ENCODE data around the gene GABARAP.

The GABARAP gene

DNA sequence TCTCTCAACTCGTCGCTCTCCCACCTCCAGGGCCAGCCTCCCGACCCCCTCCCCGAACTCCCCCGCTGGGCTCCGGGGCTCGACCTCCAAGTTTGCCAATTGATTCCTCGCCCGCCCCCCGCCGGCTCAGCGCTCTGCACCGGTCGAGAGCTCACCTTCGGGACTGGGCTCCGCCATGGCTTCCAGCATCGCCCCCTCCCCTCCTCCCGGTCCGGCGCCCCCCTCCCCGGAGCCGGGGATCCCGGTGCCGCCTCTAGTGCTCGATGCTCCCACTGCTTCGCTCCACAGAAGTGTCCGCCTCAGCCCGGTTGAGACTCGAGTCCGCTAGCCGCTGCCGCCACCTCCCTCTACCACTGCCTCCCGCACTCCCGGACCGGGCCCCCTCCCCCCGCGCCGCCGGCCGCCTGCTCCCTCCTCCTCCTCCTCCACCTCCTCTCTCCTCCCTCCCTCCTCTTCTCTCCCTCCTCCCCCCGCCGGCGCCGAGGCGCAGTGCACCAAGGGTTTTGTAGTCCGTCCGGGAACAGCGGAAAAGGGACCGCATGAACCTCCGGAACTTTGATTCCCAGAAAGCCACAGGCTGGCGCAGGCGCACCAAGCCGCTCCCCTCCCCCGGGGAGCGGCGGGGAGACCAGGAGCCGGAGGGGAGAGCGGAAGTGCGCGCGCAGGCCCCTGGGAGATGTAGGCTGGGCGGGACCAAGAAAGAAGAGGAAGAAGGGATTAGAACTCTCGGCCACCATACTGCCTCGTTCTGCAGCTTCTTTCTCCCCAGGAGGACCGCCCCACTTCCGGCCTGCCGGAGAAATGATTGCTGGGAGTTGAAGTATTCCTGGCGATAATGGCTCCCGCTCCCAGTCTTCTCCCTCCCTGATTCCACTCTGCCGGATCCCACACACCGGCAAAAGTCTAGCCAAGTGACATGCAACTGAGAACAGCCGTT lies 2.9 kb downstream of the GABARAP start, which contains the start of gene PHF23:
TSS of gene PHF23 (minus strand) at position 367 of the 937 bp plus-strand sequence. CDS start at position 189, 178 bp downstream.
- peak; percentile 100 for DNase-seq

DNA sequence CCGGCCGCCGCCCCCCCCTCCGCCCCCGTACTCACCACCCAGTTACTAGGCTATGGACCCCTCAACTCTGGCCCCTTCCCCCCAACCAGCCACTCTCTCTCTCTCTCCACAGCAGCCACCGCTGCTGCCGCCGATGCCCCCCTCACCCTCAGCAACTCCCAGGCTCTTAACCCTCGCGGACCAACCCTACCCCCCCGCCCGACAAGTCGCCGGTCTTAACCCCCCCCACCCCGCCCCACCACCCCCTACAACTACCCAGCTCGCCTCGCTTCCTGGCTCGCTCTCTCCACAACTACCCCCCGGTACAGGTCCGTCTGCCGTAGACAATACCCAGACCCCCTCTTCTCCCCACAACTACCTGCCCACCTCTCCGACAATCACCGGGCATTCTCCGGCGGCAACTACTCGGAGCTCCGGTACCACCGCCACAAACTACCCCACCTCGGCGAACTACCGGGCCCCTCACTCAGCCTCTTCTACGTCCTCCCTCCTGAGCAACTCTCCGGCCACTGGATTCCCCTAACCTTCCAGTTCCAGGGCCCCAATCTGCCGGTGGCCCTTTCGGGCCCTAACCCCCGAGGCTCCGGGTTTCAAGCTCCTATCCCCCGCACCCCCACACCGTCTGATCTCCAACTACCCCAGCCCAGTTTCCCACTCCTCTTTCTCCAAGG lies 3.7 kb downstream of the GABARAP start:
- DNase-seq: peak; percentile 16

DNA sequence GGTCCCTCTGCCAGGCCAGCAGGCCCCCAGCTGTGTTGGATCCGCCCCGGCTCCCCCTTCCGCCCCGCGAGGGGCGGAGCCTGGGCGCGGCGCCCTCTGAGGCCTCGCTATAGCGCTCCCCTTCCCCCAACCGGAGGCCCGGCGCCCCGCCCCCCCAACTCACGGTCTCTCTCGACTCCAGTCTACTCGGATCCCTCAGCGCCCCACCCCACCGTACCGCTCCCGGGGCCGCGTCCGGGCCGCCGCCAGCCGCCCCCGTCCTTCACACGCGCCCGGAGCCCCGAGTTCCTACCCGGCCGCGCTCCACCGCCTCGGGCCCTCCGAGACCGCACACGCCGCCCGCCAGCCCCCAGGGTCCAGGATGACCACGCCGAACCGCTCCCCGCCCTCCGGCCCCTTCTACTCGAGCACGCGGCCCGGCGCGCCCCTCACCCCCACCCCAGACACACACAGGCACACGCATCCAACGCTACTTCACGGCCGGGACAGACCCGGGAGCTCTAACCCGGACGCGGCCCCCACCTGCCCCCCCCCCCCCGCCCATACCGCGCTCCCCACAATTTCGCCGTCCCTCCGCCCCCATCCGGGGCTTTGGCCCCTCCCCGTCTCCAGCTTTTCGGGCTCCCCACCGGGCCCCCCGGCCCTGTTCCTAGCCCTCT lies 4.4 kb downstream of the GABARAP start:
- peak; percentile 54 for DNase-seq

GRCh38 chr17:7237266-7237760 lies 4.9 kb downstream of the GABARAP start:
- DNase-seq: no peak

DNA sequence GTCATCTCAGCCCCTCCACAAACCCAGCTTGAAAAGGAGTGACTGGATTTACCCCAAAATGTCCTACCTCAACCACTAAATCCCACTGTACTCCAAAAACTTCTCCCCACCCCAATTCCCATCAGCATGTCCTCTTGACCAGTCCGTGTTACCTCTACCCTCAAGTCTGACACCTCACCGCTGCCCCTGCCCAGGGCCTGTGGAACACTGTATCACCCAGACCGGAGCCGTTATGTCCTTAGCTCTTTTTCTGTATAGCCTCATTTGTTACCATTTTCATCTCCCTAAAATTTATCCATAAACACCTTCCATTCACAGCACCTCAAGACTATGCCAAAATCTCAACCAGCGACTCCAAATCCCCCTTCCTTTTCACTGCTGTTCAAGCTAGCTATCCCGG lies 5.4 kb downstream of the GABARAP start:
- DNase-seq: no peak

DNA sequence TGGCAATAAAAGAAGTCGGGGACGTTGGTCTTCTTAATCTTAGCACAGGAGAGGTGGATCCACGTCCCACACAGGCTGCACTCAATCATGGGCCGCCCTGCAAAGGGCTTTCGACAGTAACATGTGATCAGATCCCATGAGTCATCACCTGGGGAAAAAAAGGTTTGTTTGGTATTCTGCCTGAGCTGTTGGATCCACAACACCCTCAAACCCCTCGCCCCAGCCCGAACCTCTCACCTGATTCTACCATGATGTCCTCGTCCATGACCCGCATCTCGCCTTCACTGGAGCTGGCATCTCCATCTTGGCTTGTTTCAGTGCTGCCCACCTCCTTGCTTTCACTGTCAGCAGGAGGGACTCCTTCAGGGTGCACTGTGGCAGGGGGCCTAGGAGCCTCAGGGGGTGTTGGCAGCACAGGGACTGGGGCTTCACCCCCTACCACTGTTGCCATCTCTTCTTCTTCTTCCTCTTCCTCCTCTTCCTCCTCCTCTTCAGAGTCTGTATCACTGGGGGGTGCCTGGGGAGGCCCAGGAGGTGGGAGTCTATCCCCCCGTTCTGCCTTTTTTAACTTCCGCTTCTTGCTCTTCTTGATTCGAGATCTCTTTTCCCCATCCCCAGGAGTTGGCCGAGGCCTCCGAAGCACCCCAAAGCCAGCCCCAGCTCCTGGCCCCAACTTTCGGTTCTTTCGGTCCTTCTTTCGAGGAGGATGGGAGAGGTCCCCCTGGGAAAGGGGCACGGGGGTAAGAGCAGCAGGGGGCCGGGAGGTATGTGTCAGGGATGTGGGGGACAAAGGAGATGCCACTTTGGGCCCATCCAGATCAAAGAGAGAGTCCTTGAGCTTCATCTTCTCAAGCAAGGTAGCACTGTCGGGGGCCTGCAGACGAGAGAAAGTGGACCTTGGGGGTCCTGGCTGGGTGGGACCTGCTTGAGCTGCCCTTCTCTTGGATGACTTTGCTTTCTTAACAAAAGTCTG lies 6.3 kb downstream of the GABARAP start:
- no peak for DNase-seq

- peak; percentile 95 for DNase-seq
Measured at GRCh38 chr17:7234083-7234951, 7.9 kb downstream of the GABARAP start, which contains the start of gene DVL2. Gene DVL2, minus strand, starts transcription at chr17:7234517. Its CDS starts 255 bp downstream, at chr17:7234262.

- DNase-seq: no peak
Measured at GRCh38 chr17:7233701-7234082, 8.6 kb downstream of the GABARAP start.

GRCh38 chr17:7232114-7232513 lies 10.1 kb downstream of the GABARAP start:
- no peak for DNase-seq

GRCh38 chr17:7229504-7229903 lies 12.7 kb downstream of the GABARAP start:
- DNase-seq: no peak

- DNase-seq: no peak
Measured at GRCh38 chr17:7228920-7229319, 13.3 kb downstream of the GABARAP start.

DNA sequence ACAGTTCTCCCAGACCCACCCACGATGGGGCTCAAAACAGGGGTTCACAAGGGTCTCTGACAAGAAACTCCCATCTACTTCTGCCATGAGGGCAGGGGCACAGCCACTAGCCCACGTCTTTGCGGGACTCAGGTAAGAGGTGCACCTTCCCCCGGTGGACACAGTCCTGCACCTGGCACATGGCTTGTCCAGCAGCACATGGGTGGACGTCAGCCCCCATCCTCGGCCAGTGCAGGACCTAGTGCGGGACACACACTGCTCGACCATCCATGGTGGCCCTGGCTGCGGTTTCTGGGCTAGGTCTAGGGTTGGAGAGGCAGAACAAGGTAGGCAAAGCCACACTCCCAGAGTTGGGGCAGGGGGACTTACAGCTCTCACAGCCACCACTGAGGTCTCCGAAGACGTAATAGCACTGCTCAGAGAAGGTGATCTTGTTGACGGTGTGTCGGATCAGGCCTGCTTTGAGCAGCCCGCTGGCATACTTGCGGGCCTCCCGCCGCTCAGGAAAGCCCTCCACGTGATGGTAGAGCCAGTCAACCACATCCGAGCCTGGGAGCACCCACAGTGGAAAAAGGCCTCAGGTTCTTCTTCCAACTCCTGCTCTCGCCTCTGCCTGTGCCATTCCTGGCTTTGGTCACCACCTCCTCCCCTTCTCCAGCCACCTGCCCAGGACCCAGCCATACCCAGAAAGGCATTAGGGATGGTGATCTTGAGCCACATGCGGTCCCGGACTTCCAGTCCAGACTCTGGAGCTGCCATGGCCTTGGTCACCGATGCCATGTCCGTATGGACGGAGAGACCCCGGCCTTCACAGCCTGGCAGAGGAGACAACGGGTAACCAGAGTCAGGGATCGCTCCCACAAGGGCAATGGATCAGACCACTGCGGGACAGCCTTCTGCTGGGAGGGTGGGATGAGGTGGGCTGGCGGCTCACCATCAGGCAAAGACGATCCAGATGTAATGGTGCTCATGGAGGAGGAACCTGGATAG lies 15.2 kb downstream of the GABARAP start:
- DNase-seq: no peak

DNA sequence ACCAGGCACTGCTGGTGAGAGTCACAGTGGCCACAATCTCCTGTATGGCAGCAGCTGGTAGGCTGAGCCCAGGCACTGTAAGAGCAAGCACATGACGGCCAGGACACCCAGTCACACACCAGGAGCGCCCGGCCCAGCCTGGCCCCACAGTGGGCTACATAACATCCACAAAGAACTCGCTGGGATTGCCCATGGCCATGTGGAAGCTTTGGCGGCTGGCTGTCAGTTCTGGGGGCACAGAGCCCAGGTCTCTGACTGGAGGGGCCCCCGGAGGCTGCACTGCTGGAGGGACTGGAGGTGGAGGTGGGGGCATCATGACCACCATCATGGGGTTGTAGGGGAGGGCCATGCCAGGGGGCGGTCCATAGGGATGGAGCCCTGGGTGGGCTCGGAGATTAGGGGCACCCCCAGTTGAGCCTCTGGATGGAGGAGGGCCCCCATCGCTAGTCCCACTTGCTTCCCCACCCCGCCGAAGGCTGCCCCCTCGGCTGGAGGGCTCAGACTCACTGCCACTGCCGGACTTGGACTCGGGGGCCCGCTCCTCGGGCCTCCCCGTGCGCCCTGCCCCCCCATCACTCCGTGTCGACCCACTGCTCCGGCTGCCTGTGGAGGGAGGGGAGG lies 16.4 kb downstream of the GABARAP start:
- DNase-seq: no peak

GRCh38 chr17:7224661-7225111 lies 17.6 kb downstream of the GABARAP start:
- no peak for DNase-seq

- no peak for DNase-seq
Measured at GRCh38 chr17:7224110-7224509, 18.1 kb downstream of the GABARAP start.

- DNase-seq: no peak
Measured at GRCh38 chr17:7223375-7223774, 18.9 kb downstream of the GABARAP start.

- no peak for DNase-seq
Measured at GRCh38 chr17:7222972-7223292, 19.3 kb downstream of the GABARAP start.

GRCh38 chr17:7222093-7222971 lies 19.9 kb downstream of the GABARAP start:
- no peak for DNase-seq
